MM.1S (cell line): ENCODE data around the gene OR10H3.

Experiments
- EZH2 ChIP-seq: fragments of 300-600 bp; sonication (generic); optimal IDR thresholded peaks from 2 replicates; pipeline ENCODE3; 2017; ENCODE audit warnings: low read depth, mild to moderate bottlenecking, antibody characterized with exemption, low read length, mixed read lengths
- EZH2phosphoT487 ChIP-seq: fragments of 300-600 bp; sonication (generic); IDR thresholded peaks from 2 replicates; pipeline ENCODE4 v1.6.1; 2018; ENCODE audit warnings: antibody characterized with exemption, low read length
- TF ChIP-seq, protein P1 (sequence below): fragments of 300-600 bp; sonication (generic); IDR thresholded peaks from 2 replicates; pipeline ENCODE4 v1.5.1; 2016; ENCODE audit warnings: antibody characterized with exemption, low read length, mixed read lengths

GRCh38 chr19:15780610-15781418 is 43.0 kb downstream of the OR10H3 start:
- TF ChIP-seq, protein P1, sequence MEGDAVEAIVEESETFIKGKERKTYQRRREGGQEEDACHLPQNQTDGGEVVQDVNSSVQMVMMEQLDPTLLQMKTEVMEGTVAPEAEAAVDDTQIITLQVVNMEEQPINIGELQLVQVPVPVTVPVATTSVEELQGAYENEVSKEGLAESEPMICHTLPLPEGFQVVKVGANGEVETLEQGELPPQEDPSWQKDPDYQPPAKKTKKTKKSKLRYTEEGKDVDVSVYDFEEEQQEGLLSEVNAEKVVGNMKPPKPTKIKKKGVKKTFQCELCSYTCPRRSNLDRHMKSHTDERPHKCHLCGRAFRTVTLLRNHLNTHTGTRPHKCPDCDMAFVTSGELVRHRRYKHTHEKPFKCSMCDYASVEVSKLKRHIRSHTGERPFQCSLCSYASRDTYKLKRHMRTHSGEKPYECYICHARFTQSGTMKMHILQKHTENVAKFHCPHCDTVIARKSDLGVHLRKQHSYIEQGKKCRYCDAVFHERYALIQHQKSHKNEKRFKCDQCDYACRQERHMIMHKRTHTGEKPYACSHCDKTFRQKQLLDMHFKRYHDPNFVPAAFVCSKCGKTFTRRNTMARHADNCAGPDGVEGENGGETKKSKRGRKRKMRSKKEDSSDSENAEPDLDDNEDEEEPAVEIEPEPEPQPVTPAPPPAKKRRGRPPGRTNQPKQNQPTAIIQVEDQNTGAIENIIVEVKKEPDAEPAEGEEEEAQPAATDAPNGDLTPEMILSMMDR, result no peak
- TF ChIP-seq EZH2phosphoT487, result no peak
- TF ChIP-seq EZH2, result no peak
